GM19238 (cell line): ENCODE measurements around the gene IGFBP4.
"Not testable (repeated sequence)": the region's sequence is repeated elsewhere in the genome, so short reads cannot be mapped to it uniquely, and the experiment has no call there.

Experiments used
- DNase-seq: peaks from one replicate; pipeline ENCODE4 v3.0.0; 2011; ENCODE audit warnings: low spot score; ENCODE audit not compliant: insufficient read length

The IGFBP4 gene

GRCh38 chr17:40443196-40443987, at the start of gene IGFBP4:
IGFBP4 (plus strand) TSS chr17:40443450; CDS start chr17:40443736, 286 bp downstream.
- peak; percentile 56 for DNase-seq

DNA sequence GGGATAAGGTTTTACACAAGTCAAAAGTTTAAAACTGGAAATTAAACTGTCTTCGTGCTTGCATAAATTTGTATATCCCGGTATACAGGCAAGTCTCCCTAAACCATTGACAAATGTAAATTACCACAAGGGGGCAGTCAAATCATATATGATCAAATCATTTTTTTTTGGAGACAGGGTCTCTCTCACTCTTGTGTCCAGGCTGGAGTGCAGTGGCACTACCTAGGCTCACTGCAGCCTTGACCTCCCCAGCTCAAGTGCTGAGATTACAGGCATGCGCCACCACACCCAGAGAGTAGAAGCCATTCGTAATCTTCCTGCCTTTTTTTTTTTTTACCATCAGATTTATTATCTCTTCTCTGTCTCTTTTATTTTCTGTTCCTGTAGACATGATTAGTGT, 44.1 kb upstream of the IGFBP4 start:
- no peak for DNase-seq

DNA sequence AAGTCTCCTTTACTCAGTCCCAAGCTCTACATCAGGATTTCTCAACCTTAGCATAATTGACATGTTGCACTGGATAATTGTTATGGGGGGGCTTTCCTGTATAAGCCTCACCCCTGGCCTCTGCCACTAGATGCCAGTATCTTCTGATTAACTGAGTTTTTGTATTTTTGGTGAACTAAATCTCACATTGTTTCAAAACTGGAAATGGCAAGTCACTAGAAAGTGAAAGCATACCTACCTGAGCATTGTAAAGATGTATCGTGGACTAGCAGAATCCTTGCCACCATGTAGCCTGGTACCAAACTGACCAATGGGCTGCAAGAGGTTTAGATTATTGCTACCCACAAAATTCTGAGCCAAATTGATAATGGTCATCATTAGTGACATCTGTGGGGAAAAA, 40.6 kb upstream of the IGFBP4 start:
- DNase-seq: no peak

DNA sequence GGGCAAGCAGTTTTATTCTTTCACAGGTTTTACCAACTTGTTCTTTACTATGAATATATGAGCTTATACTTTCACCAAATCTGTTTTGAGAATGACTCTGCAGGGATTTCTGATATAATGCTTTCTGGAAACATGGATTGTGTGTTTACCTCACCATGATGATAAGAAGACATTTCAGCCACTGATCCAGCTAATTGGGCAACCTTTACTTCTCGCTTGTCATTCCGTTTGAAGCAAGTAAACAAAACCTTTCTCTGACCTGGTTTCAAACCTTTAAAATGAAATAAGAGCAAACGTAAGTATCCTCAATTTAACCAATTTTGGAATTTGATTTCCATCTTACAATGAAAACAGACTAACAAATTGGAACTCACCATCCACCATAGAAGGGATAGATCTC, 39.2 kb upstream of the IGFBP4 start:
- DNase-seq: no peak

DNA sequence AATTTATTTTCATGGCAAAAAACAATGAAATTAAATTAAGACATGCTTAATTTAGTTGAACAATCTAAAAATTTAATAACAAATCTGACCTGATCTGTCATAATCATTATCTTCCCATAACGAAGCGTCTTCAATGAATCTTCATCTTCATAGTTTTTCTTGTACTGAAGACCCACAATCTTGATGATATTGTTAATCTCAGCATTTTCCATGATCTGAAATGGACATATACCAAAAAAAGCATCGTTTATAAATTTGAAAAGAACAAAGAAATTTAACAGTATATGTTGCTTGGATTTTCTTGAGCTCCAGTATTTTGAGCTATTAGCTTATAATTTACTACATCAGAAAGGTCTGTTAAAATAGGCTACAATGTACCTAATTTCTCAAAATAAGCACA, 35.8 kb upstream of the IGFBP4 start:
- DNase-seq: no peak

GRCh38 chr17:40409540-40409939, 33.7 kb upstream of the IGFBP4 start:
- not testable (repeated sequence) for DNase-seq

DNA sequence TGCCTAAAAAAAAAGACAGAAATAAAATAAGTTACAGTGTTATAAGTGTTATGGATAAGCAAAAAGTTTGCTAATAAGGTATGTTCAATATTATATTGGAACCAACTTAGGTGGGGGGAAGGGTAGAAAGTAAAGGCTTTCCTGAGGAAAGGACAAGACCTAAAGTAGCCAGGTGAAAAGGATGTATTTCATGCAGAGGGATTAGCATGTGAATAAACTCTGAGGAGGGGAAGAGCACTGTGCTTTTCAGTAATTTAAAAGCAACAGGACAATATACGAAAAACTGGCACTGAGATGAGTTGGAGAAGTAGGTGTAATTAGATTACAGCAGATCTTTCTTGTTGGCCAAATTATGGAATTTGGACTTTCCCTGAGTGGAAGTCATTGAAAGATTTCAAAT, 33.2 kb upstream of the IGFBP4 start:
- no peak for DNase-seq

- DNase-seq: no peak
Measured at GRCh38 chr17:40411821-40412220, 31.4 kb upstream of the IGFBP4 start.

GRCh38 chr17:40412880-40413279, 30.4 kb upstream of the IGFBP4 start:
- no peak for DNase-seq

- not testable (repeated sequence) for DNase-seq
Measured at GRCh38 chr17:40414312-40414711, 28.9 kb upstream of the IGFBP4 start.

- no peak for DNase-seq
Measured at GRCh38 chr17:40415390-40415789, 27.9 kb upstream of the IGFBP4 start.

DNA sequence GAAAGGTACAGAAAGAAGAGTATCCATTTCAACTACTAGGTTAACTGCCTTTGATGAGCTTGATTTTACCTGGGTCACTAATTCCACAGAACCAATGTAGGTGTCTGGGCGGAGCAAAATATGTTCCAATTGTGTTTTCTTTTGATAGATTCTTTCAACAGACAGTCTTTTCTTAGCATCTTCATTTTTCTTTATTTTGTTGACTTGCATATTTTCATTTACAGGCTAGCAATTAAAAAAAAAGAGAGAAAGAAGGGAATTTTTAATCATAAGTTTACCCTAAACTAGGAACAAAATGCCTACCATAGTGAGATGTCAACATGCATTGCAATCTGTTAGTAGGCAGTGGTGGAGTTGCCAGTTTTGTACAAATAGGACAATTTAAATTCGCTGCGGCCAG, 26.6 kb upstream of the IGFBP4 start:
- no peak for DNase-seq

GRCh38 chr17:40417258-40417608, 26.0 kb upstream of the IGFBP4 start:
- peak; percentile 30 for DNase-seq

- DNase-seq: peak; percentile 97
Measured at GRCh38 chr17:40417609-40418427, 25.4 kb upstream of the IGFBP4 start, which contains the start of gene TOP2A. TOP2A (minus strand) TSS chr17:40417896; CDS start chr17:40417791, 105 bp downstream.

- DNase-seq: no peak
Measured at GRCh38 chr17:40418428-40418706, 24.9 kb upstream of the IGFBP4 start.

DNA sequence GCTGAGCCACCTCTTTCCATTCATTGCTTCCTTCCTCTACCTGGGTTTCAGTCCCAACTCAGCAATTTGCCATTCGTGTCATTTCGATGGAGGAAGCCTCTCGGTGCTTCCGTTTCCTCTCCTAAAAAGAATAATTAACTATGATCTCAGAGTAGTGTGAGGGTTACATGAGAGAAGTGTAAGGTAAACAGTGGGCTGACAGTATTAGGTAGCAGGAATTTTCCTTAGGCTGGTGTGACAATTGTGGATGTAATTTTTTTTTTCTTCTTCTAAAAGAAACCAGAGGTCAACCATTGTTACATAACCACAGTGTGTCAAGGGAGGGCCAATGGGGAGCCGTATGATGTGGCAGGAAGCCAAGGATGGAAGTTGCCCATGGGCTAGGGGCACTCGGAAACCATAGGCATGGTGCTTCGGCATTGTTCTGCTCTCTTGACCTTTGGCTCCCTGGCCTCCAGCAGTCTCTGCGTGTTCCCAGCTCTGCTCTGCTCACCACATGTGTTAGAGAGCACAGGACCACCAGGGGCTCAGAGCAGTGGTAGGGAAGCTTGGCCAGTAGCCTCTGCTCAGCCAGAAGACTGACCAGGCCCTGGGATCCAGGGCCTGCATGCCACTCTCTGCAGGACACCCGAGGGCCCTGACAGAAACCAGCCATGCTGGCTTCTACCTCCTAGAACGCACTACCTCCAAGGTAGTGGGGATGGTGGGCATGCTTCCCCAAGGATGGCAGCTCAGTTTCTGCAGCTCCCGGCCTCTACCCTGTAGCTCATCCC, 23.5 kb upstream of the IGFBP4 start:
- no peak for DNase-seq

- DNase-seq: no peak
Measured at GRCh38 chr17:40422990-40423633, 20.1 kb upstream of the IGFBP4 start.

- DNase-seq: no peak
Measured at GRCh38 chr17:40425741-40426140, 17.5 kb upstream of the IGFBP4 start.

- no peak for DNase-seq
Measured at GRCh38 chr17:40427002-40427491, 16.2 kb upstream of the IGFBP4 start.

DNA sequence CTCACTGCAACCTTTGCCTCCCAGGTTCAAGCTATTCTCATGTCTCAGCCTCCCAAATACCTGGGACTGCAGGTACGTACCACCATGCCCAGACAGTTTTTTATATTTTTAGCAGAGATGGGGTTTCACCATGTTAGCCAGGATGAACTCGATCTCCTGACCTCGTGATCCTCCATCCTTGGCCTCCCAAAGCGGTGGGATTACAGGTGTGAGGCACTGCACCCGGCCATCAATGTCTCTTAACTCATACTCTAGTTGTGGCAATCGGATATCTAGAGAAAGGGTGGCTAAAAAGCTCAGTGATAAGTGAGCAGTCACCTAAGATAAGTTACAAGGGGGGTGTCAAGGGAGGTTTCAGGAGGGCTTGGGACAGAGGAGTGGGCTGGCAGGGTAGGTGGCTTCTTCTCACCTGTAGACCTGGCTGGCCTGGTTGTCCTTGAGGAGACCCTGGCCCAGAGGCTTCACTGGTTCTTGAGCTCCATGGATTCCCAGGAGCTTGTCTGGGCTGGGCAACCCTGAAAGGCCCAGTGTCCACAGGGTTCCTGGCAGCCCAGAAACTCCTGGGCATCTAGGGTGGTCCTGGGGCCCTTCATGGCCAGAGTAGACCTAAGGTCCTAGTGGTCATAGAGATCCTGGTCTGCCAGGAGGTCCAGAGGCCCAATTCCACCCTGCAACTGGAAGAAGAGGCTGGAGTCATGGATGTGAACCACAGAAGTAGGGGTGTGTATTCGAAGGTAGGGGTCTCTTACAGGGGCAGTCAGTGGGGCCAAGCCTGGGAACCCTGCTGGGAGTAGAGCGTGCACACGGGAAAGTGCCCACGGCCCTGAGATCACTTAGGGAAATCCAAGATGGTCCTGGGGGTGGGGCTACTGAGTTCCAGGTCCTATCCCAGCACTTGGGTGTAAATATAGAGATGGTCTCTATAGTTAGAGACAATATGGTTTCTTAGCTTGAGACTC, 12.7 kb upstream of the IGFBP4 start:
- DNase-seq: no peak
